SK-N-SH (cell line): Measurements from ENCODE around the gene TIE1. TPM values are rescaled to one million over a fixed set of nuclear protein-coding genes. Genes with fewer than 3 reads are reported as not detected.

Source experiments
- CTCF ChIA-PET: fragments of 300-600, 350-600 bp; formaldehyde crosslinking; extraction: SDS; loops from one replicate; lab custom pipeline; 2021; lab: Yijun Ruan, JAX
- POLR2A ChIA-PET: fragments of 350-600 bp; sonication (Branson Sonifier 250); formaldehyde crosslinking; extraction: SDS; loops from one replicate; lab custom pipeline; 2020; ENCODE audit warnings: antibody characterized with exemption, inconsistent platforms; lab: Yijun Ruan, JAX
- DNase-seq: peaks from one replicate; pipeline ENCODE4 v3.0.0; 2012
- H2AFZ ChIP-seq: fragments of 200-600 bp; sonication (generic); 2 replicates; pipeline ENCODE4 v1.8.1; 2016; ENCODE audit warnings: antibody characterized with exemption, mild to moderate bottlenecking, low read depth
- H3F3A ChIP-seq: fragments of 200-600 bp; sonication (generic); replicated peaks from 2 replicates; pipeline ENCODE3; 2016; ENCODE audit warnings: antibody characterized with exemption, mild to moderate bottlenecking; ENCODE audit not compliant: insufficient read depth
- H3K27ac ChIP-seq, 2 experiments: fragments of 200-500 bp in 1 of 2; fragments of 200-600 bp in 1 of 2; sonication (Bioruptor generic) in 1 of 2; sonication (generic), shearing (Covaris generic) in 1 of 2; 2 replicates each; pipeline versions ENCODE4 v1.5.1 to v1.6.1; 2014 to 2016; ENCODE audit warnings: low read depth in 2 of 2, inconsistent platforms in 1 of 2, low read length in 1 of 2, mild to moderate bottlenecking in 1 of 2, mixed read lengths in 1 of 2
- H3K27me3 ChIP-seq: fragments of 200-600 bp; sonication (generic), shearing (Covaris generic); 2 replicates; pipeline ENCODE4 v1.6.1; 2016; ENCODE audit warnings: mixed run types; ENCODE audit not compliant: insufficient read depth
- H3K36me3 ChIP-seq, 2 experiments: fragments of 200-500 bp in 1 of 2; fragments of 200-600 bp in 1 of 2; sonication (Bioruptor generic) in 1 of 2; sonication (generic) in 1 of 2; replicated peaks in 1 of 2; 2 replicates each; pipeline versions ENCODE3 to v1.5.1; 2014 to 2016; ENCODE audit warnings: low read length in 1 of 2, mild to moderate bottlenecking in 1 of 2; ENCODE audit not compliant: insufficient read depth in 2 of 2, control insufficient read depth in 1 of 2
- H3K4me1 ChIP-seq, 2 experiments: fragments of 200-500 bp in 1 of 2; fragments of 200-600 bp in 1 of 2; sonication (Bioruptor generic) in 1 of 2; sonication (generic), shearing (Covaris generic) in 1 of 2; 2 replicates each; pipeline versions ENCODE4 v1.5.1 to v1.6.1; 2014 to 2016; ENCODE audit warnings: low read depth in 1 of 2, low read length in 1 of 2, mixed run types in 1 of 2; ENCODE audit not compliant: insufficient read depth in 2 of 2, control insufficient read depth in 1 of 2
- H3K4me2 ChIP-seq: fragments of 200-600 bp; sonication (generic), shearing (Covaris generic); 2 replicates; pipeline ENCODE4 v1.6.1; 2017; ENCODE audit warnings: mixed run types
- H3K4me3 ChIP-seq, 2 experiments: fragments of 200-500 bp in 1 of 2; fragments of 200-600 bp in 1 of 2; sonication (Bioruptor generic) in 1 of 2; sonication (generic), shearing (Covaris generic) in 1 of 2; 2 replicates each; pipeline versions ENCODE4 v1.5.1 to v1.8.1; 2014 to 2016; ENCODE audit warnings: low read depth in 2 of 2, inconsistent platforms in 1 of 2, low read length in 1 of 2, mild to moderate bottlenecking in 1 of 2, mixed read lengths in 1 of 2, moderate library complexity in 1 of 2
- H3K79me2 ChIP-seq: fragments of 200-600 bp; sonication (generic); 2 replicates; pipeline ENCODE4 v1.8.1; 2017; ENCODE audit warnings: mild to moderate bottlenecking; ENCODE audit not compliant: insufficient read depth
- H3K9ac ChIP-seq: fragments of 200-600 bp; sonication (generic); 2 replicates; pipeline ENCODE4 v1.6.1; 2017; ENCODE audit warnings: mixed run types
- H3K9me2 ChIP-seq: fragments of 200-600 bp; sonication (generic); 2 replicates; pipeline ENCODE4 v1.6.1; 2017; ENCODE audit warnings: mixed run types
- H3K9me3 ChIP-seq: fragments of 200-600 bp; sonication (generic); 2 replicates; pipeline ENCODE4 v1.6.1; 2017; ENCODE audit warnings: mixed run types, mild to moderate bottlenecking, moderate library complexity
- H4K20me1 ChIP-seq: fragments of 200-600 bp; sonication (generic); 2 replicates; pipeline ENCODE4 v1.6.1; 2017; ENCODE audit warnings: mild to moderate bottlenecking, mixed run types; ENCODE audit not compliant: insufficient read depth
- CHD2 ChIP-seq: fragments of 150-350 bp; IDR thresholded peaks from 2 replicates; pipeline ENCODE4 v1.6.1; 2018; ENCODE audit warnings: low read length; ENCODE audit not compliant: partially characterized antibody
- EZH2phosphoT487 ChIP-seq: fragments of 200-600 bp; sonication (generic); IDR thresholded peaks from 2 replicates; pipeline ENCODE4 v1.6.1; 2017; ENCODE audit warnings: low read depth, mixed run types, mild to moderate bottlenecking, antibody characterized with exemption, moderate library complexity, borderline replicate concordance
- FOSL2 ChIP-seq: IDR thresholded peaks from 2 replicates; pipeline ENCODE4 v1.4.0; 2012; ENCODE audit warnings: low read depth, mild to moderate bottlenecking, moderate library complexity, borderline replicate concordance
- FOXJ3 ChIP-seq: sonication (generic); formaldehyde crosslinking; IDR thresholded peaks from 2 replicates; pipeline ENCODE4 v1.5.1; 2020; ENCODE audit warnings: mild to moderate bottlenecking, missing genetic modification reagents
- GATA2 ChIP-seq: sonication (generic); formaldehyde crosslinking; IDR thresholded peaks from 2 replicates; pipeline ENCODE4 v1.5.0; 2020; ENCODE audit warnings: mild to moderate bottlenecking, missing genetic modification reagents
- JUND ChIP-seq: IDR thresholded peaks from 2 replicates; pipeline ENCODE4 v1.4.0; 2012
- NRF1 ChIP-seq: IDR thresholded peaks from 2 replicates; pipeline ENCODE4 v1.6.1; 2012; ENCODE audit warnings: low read depth, mild to moderate bottlenecking, low read length
- RFX5 ChIP-seq: IDR thresholded peaks from 2 replicates; pipeline ENCODE4 v1.6.1; 2012; ENCODE audit warnings: mild to moderate bottlenecking, improper control_type of control experiment, low read length
- SMC3 ChIP-seq: IDR thresholded peaks from 2 replicates; pipeline ENCODE4 v1.6.1; 2012; ENCODE audit warnings: low read depth, low read length, improper control_type of control experiment
- TCF12 ChIP-seq: IDR thresholded peaks from 2 replicates; pipeline ENCODE4 v1.4.0; 2012
- TEAD4 ChIP-seq: IDR thresholded peaks from 2 replicates; pipeline ENCODE4 v1.4.0; 2012; ENCODE audit warnings: mild to moderate bottlenecking, borderline replicate concordance; ENCODE audit not compliant: insufficient read depth
- USF2 ChIP-seq: fragments of 150-350 bp; IDR thresholded peaks from 2 replicates; pipeline ENCODE4 v1.6.1; 2017; ENCODE audit warnings: antibody characterized with exemption, low read length, low read depth, borderline replicate concordance
- YY1 ChIP-seq: IDR thresholded peaks from 2 replicates; pipeline ENCODE4 v1.4.0; 2012; ENCODE audit warnings: low read depth, mild to moderate bottlenecking
- WGBS: methylation state at CpG from one replicate; pipeline ENCODE4 v1.1.6; 2017; ENCODE audit warnings: low lambda C conversion rate; 5-methylcytosine and 5-hydroxymethylcytosine counted together
- polyA plus RNA-seq, 3 experiments: library from polyadenylated mRNA; depleted of rRNA; stranded (reverse); fragments of >200 nt; gene quantifications; 2 replicates each; pipeline ENCODE4 v1.2.3, GENCODE V29; 2012
- TF ChIP-seq, protein P1 (sequence below): IDR thresholded peaks from 2 replicates; pipeline ENCODE4 v1.6.1; 2012; ENCODE audit warnings: mild to moderate bottlenecking, low read depth, low read length, moderate library complexity
- TF ChIP-seq, protein P2 (sequence below): fragments of 150-350 bp; IDR thresholded peaks from 2 replicates; pipeline ENCODE4 v1.6.1; 2016; ENCODE audit warnings: mild to moderate bottlenecking, low read depth, low read length

The TIE1 gene
- polyA plus RNA-seq, 1 of the 3 experiments (the other 2 are of a cell fraction), result 1.6 TPM

DNA sequence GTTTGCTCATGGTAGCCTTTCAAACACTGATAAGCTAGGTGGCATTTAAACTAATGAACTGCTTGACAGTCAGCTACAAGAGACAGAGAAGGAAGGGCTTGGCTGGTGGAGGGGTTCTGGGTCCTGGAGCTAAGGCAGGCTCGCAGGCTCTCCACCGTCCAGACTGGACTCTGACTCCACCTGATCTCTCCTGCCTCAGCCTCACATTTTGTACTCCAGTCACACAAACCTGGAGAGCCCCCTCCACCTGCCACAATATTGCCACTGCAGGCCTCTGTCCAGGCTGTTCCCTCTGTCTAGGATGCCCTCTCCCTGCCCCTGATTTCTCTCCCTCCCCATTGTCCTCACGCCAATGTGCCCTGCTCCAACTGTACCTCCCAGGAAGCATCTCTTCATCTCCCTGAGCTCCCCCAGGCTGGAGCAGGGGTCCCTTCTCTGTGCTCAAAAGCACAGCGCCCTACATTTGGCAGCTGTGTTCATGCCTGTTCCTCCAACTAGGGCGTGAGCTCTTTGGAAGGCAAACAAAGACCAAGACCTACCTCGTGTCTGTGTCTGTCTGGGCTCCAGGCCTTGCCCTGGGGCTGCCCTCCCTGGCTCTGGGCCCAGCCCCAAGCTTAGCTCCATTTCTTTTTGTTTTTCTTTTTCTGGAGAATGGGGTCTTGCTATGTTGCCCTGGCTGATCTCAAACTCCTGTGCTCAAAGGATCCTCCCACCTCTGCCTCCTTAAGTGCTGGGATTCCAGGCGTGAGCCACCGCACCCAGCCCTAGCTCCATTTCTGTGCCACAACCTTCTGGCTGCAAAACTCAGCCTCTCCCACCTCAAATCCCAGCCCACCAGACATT lies 2.9 kb downstream of the TIE1 start:
- Histone ChIP-seq H3K79me2 (no peaks in the 10 kb centered on the region), H3K9ac (no peak overlapping the region), H3K4me3 (no peak overlapping the region), H3K9me3 (no peaks in the 10 kb centered on the region), H2AFZ (no peak overlapping the region), H3K36me3 (no peaks in the 10 kb centered on the region), H3K27ac (no peak overlapping the region), H3K27me3 (no peaks in the 10 kb centered on the region), H4K20me1 (no peaks in the 10 kb centered on the region), H3F3A (no peaks in the 10 kb centered on the region), H3K4me2 (no peak overlapping the region), H3K9me2 (no peaks in the 10 kb centered on the region), H3K4me1 (no peaks in the 10 kb centered on the region)
- 74% methylated on average over 8 of the region's 8 CpGs for WGBS
- TF ChIP-seq FOSL2 (no peak), RFX5 (no peak), SMC3 (no peak), EZH2phosphoT487 (no peak), FOXJ3 (CRISPR knock-in tag) (no peak), JUND (no peak), TEAD4 (no peak), CHD2 (no peak), YY1 (no peak), NRF1 (no peak), USF2 (no peak), TCF12 (no peak), GATA2 (CRISPR knock-in tag) (no peak)
- TF ChIP-seq, protein P1, sequence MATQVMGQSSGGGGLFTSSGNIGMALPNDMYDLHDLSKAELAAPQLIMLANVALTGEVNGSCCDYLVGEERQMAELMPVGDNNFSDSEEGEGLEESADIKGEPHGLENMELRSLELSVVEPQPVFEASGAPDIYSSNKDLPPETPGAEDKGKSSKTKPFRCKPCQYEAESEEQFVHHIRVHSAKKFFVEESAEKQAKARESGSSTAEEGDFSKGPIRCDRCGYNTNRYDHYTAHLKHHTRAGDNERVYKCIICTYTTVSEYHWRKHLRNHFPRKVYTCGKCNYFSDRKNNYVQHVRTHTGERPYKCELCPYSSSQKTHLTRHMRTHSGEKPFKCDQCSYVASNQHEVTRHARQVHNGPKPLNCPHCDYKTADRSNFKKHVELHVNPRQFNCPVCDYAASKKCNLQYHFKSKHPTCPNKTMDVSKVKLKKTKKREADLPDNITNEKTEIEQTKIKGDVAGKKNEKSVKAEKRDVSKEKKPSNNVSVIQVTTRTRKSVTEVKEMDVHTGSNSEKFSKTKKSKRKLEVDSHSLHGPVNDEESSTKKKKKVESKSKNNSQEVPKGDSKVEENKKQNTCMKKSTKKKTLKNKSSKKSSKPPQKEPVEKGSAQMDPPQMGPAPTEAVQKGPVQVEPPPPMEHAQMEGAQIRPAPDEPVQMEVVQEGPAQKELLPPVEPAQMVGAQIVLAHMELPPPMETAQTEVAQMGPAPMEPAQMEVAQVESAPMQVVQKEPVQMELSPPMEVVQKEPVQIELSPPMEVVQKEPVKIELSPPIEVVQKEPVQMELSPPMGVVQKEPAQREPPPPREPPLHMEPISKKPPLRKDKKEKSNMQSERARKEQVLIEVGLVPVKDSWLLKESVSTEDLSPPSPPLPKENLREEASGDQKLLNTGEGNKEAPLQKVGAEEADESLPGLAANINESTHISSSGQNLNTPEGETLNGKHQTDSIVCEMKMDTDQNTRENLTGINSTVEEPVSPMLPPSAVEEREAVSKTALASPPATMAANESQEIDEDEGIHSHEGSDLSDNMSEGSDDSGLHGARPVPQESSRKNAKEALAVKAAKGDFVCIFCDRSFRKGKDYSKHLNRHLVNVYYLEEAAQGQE, result no peak
- TF ChIP-seq, protein P2, sequence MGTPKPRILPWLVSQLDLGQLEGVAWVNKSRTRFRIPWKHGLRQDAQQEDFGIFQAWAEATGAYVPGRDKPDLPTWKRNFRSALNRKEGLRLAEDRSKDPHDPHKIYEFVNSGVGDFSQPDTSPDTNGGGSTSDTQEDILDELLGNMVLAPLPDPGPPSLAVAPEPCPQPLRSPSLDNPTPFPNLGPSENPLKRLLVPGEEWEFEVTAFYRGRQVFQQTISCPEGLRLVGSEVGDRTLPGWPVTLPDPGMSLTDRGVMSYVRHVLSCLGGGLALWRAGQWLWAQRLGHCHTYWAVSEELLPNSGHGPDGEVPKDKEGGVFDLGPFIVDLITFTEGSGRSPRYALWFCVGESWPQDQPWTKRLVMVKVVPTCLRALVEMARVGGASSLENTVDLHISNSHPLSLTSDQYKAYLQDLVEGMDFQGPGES, result no peak
- CTCF ChIA-PET, result interaction anchor here (0.6 to 1.1 kb wide), 2 partner anchors 12 to 77 kb away, joined by 4 read pairs; no protein-coding TSS in a partner anchor
- DNase-seq, result no peak
- POLR2A ChIA-PET, result interaction anchor here (0.5 kb wide), 1 partner anchor 9 kb away, joined by 4 read pairs; no protein-coding TSS in a partner anchor
